ENCODE results near the gene FOXP2. TPM values are rescaled to one million over a fixed set of nuclear protein-coding genes. Genes with fewer than 3 reads are reported as not detected.
"Not testable (repeated sequence)": the region's sequence is repeated elsewhere in the genome, so short reads cannot be mapped to it uniquely, and the experiment has no call there.

The FOXP2 gene
- total RNA-seq, 2 donors from 2014 or later: 2.4 to 5.5 TPM

DNA sequence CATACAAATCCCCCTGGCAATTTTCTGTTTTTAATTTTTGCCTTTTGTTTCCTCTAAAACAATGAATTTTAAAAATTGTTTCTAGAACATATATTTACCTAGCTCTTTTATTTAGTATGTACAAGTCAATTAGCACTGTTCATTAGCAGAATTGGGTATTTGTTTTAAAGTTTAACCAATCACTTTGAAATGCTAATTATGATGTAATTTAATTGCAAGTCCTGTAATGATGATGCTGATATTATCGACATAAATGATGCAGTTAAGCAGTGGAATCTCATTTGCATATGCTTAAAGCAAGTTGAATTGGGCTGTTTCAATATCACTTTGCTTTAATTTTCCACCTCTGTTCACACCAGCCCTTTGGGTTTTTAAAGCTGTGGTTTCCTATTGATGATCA, 2.7 kb downstream of the FOXP2 start:
- intact Hi-C loops (cut with DNase I): loop anchor here in 1 of 2 donors (10.0 kb wide), 1 partner anchor 332 kb away; no protein-coding TSS in a partner anchor
- DNase-seq (no peak), ATAC-seq (no peak)

DNA sequence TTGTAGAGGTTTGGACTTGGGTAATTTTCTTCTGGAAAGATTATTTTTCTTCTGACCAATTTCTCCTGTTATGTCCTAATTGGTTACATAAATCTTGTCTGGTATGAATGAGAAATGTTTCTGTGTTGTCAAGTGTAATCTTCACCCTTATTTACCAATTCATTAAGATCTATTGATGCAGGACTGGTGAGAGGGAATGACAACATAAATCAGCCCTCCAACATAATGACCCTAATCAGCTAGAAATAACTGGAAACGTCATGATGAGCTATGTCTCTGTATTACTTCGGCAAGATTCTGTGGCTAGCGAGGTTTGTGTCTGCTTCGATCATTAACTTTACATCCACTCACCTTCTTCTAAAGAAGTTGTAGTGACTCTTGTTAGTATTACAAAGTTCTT, 3.5 kb downstream of the FOXP2 start:
- DNase-seq (no peak), ATAC-seq (no peak)
- intact Hi-C loops (cut with DNase I): loop anchor here in 1 of 2 donors (10.0 kb wide), 1 partner anchor 333 kb away; no protein-coding TSS in a partner anchor

DNA sequence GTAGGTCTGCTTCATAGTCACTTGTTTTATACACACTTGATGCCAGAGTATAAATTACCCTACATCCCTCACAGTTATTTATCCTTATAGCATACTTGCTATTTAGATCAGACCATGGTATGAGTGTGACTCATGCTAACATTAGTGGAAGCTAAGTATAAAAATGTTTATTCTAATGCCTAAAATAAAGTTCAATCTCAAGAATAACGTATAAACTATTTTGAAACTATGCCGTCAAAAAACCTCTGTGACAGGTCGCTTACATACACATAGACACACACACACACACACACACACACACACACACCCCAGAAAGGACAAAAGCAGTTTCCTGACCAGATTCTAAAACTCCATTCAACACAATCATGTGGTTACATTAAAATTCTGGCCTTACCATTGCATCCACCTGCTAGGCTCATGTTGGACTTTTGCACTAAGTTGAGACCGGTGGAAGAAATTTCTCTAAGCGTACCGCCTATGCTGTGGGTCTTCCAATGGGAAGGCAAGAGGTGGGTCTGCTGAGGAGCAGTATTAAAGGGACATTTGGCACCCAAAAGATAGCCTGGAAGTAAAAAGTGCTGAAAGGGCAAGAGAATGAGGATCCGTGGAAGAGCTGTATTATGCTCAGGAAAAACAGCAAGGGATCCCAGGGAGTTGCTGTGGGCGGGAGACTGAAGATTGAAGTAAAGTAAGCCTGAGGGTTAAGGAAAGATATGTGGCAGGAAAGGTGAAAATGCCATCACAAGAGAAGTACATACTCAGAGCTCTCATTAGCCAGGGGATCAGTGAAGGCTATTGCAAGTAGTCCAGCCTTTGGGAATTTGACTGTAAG, 5.0 kb downstream of the FOXP2 start:
- ATAC-seq: peak in 1 of 2 donors; percentile 41
- no peak for DNase-seq
- intact Hi-C loops (cut with DNase I): loop anchor here in 1 of 2 donors (10.0 kb wide), 1 partner anchor 335 kb away; no protein-coding TSS in a partner anchor

DNA sequence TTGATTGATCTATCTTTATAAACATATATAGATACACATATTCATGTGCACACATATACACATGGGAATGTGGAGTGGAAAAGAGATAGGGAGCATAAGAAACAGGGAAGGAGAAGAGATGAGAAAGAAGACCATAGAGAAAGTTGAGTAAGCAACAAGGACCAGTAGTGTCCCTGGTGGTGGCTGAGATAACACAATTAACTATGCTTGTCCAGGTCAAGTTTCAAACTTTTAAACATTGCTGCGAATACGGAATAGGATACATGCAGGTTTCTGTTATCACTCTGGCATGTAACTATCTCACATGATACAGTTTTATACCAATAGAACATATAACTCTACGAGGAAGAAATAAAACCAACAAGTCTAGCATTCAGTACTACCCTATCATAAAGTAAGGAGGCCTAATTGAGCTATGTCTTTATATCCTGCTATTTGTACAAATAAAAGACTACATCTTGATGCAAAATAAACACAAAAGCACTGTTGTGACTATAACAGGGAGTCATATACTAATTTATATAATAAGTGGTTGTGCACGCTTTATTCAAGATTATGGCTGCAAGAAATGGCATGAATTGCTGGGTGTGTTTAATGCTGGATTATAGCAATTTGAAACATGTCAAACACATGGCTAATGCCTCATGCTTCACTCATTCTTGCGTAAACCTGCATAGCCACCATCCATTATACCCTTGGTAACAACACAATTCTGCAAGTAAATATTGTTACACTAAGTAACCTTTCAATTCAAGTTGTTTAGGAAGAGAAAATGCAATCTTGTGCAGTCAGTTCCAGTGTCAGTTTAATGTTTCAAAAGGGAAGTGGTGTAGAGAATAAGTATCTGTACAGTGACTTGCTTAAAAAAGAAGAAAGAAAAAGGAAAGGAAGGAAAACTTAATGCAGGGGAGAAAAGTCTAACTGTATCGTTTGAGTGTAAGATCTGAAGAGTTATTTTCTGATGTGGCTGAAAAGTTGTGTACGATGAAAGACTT, 8.2 kb downstream of the FOXP2 start:
- intact Hi-C loops (cut with DNase I): no loop called here
- no peak for DNase-seq
- no peak for ATAC-seq

DNA sequence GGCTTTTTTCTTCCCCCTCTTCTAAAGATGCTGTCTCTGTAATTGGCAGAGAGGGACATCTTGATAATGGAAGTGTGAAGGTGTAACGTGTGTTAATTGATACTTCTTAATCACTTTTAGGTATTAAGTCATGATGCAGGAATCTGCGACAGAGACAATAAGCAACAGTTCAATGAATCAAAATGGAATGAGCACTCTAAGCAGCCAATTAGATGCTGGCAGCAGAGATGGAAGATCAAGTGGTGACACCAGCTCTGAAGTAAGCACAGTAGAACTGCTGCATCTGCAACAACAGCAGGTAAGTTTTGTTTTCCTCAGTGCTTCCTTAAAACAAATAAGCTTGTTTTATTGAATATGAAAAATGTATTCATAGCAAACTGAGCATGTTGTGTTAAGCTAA, 11.8 kb downstream of the FOXP2 start:
- no peak for ATAC-seq
- no peak for DNase-seq
- intact Hi-C loops (cut with DNase I): no loop called here

DNA sequence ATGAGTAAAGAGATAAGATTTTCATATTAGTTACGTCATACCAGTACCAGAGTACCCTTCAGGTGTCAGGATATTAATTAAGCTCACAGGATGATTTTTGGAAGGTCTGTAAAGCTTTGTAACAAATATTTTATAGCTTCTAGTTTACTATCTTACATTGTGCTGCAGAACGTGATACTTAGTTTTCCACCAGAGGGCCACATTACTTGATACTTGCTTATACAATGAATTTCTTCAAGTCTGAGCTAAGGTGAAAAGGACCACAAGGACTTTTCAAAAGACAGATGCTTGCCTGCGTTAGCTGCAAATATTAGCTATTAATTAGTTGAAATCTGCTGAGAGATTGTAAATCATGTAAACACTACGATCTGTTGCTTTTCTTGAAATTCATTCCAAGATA, 12.2 kb downstream of the FOXP2 start:
- DNase-seq: no peak
- intact Hi-C loops (cut with DNase I): no loop called here
- no peak for ATAC-seq

DNA sequence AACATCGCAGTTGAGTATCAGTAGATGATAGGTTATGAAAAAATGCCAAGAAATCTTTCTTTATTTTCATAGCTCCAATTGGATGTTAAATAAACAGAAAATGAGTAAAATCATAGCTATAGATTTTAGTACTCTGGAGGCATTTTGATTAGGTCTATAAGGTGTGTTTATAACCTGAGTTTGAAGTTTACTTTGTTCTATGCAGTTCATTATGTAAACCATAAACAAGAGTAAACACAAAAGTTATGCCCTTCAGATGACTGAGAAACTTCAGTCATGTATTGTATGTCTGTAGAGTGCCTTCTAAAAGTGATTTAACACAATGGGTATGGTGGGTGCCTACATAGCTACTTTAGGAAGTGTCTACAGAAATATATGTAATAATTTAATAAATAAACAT, 13.6 kb downstream of the FOXP2 start:
- ATAC-seq (no peak), DNase-seq (no peak)
- intact Hi-C loops (cut with DNase I): no loop called here

DNA sequence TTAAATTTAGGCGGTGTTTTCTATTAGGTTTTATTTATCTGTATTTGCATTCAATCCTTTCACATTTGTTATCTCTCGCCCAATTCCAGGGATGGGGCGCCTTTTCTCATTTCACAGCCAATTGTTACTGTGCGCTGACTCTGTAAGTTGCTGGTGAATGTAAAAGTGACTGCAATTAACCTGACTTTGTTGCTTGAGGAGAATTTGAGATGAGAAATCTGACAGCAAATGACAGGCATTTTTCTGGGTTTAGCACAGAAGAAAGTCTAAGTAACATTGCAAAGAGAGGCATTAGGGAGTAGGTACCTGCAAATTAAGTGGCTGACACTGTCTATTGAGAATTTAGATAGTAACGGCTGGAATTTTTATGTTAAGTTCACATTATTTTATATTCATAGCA, 16.6 kb downstream of the FOXP2 start:
- ATAC-seq (no peak), DNase-seq (no peak)
- intact Hi-C loops (cut with DNase I): no loop called here

DNA sequence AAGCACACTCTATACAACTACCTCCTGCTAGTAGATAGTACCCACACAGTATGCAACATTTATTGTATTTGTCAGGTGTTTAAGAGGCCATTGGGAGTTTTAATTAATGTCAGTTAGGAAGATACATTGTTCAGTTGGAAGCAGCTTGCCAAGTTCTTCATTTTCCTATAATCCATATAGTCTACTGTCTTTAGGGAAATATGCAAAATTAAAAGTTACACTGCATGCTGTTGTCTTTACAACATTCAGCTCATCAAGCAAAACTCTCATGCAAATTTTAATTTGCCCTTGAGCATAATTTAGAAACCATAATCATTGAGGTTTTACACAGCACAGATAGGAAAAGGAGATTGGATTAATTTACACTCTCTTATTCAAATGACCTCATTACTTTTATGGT, 17.4 kb downstream of the FOXP2 start:
- DNase-seq (no peak), ATAC-seq (no peak)
- intact Hi-C loops (cut with DNase I): no loop called here

DNA sequence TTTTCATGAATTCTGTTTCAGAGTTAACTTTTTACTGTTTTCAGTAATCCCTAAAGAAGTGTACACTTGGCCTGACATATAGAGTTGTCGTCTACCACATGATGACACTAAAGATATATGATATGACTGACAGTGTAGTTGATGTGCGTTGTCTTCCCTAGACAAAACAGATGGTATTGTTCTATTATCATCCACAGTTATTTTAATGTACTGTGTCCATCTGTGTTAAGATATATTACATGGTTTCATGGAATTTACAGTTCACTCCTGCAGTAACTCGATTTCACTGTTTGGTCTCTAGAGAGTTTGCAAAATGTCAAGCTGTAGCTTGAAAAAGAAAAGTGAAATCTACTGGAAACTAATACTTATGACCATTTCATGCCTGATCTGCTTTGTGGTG, 18.1 kb downstream of the FOXP2 start:
- DNase-seq (no peak), ATAC-seq (no peak)
- intact Hi-C loops (cut with DNase I): no loop called here

DNA sequence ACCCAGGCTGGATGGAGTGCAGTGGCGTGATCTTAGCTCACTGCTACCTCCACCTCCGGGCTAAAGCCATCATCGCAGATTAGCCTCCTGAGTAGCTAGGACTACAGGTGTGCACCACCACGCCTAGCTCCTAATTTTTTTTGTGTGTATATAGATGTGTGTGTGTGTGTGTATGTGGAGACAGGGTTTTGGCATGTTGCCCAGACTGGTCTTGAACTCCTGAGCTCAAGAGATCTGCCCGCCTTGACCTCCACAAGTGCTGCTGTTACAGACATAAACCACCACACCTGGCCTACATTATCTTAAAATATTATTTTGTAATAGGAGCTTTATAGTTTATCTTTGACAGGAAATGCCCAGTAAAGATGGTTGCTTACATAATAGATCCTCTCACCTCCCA, 25.0 kb downstream of the FOXP2 start:
- intact Hi-C loops (cut with DNase I): no loop called here
- DNase-seq: no peak
- ATAC-seq: no peak

DNA sequence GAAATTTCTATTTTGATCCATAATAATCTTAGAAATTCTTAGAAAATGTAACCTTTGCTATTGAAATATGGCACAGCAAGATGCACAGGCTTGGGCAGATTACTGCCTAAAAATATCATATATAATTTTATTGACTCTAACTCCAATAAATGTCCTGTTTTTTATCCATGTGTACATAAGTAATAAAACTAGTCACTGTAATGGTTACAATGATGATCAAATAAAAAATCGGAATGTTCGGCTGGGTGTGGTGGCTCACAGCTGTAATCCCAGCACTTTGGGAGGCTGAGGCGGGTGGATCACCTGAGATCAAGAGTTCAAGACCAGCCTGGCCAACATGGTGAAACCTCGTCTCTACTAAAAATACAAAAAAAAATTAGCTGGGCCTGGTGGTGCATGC, 26.3 kb downstream of the FOXP2 start:
- DNase-seq; ATAC-seq; intact Hi-C loops (cut with DNase I): not testable (repeated sequence)

DNA sequence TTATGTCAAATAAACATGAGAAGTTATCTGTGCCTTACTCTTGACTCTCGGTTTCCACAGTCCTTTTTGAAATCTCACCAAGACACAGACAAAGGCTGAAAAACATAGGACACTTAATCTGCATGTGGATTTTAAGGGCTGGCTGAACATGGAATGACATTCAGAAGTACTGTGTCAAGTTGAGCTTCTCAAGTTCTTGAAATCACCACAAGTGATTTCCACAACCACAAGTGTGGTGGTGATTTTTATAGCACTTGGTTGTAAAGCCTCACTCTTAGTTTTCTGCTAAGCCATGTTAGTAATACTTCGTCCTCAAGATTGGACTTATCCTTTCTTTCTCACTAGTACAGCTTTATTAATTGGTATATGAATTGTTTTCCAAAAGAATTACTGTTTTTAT, 29.6 kb downstream of the FOXP2 start:
- DNase-seq: no peak
- no peak for ATAC-seq
- intact Hi-C loops (cut with DNase I): no loop called here

DNA sequence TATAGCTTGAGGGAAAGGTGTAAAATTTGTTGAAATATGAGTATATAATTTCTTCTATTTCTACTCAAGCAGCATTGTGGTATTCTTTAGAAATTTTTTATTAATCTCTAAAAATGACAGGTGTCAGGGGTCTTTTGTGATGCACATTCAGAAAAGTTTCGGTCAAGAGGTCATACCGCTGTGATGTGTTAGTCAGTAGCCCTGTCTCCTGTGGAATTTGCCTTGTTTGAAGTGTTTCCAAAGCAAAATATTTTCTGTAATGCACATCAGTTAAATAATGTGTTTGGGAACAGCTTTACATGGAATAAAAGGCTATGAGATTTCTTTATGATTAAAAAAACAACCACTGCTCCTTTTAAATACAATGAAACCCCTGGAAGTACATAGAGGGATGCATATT, 35.8 kb downstream of the FOXP2 start:
- intact Hi-C loops (cut with DNase I): no loop called here
- no peak for ATAC-seq
- DNase-seq: no peak

DNA sequence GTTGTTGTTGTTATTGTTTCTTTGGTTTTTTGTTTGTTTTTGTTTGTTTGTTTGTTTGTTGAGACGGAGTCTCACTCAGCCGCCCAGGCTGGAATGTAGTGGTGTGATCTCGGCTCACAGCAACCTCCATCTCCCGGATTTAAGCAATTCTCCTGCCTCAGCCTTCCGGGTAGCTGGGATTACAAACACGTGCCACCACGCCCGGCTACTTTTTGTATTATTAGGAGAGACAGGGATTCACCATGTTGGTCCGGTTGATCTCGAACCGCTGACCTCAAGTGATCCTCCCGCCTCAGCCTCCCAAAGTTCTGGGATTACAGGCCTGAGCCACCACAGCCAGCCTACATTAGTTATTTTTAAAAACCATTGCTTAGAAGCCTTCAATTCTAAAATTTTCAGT, 45.0 kb downstream of the FOXP2 start:
- no peak for ATAC-seq
- DNase-seq: no peak
- intact Hi-C loops (cut with DNase I): no loop called here

DNA sequence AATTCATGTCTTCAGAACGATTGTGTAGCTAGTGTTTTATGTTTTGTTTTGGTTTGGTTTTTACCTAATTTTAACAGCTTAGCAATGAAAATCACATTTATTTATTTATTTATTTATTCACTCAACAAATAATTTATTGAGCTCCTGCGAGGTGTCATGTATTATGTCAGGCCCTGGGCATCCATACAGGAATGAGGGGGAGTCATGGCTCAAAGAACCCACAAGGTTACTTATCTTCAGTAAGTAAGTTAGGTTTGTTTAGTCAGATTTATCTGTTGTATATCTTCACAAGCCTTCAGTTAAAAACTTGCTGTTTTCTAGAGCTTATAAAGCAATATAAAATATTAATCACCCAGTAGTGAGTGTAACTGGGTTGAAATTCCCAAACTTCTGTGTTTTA, 45.4 kb downstream of the FOXP2 start:
- no peak for ATAC-seq
- intact Hi-C loops (cut with DNase I): no loop called here
- no peak for DNase-seq

DNA sequence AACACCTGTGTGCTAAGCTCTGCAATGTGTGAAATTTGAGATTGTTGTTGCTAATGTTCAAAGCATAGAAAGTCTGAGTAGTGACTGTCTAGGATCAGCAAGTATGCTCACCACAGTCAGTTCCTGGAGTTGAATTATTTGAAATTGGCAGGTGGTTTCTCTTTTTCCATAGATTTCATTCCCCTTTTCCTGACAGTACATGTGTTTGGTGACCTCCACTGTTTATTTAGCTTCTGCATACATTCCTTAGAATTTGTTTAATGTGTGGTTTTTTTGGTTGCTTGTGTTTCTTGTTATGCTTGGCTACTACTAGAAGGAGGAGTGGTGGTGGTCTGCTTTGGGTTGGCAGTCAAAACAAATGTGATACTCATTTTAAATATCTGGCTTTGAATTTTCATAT, 52.3 kb downstream of the FOXP2 start:
- DNase-seq: no peak
- intact Hi-C loops (cut with DNase I): no loop called here
- no peak for ATAC-seq

DNA sequence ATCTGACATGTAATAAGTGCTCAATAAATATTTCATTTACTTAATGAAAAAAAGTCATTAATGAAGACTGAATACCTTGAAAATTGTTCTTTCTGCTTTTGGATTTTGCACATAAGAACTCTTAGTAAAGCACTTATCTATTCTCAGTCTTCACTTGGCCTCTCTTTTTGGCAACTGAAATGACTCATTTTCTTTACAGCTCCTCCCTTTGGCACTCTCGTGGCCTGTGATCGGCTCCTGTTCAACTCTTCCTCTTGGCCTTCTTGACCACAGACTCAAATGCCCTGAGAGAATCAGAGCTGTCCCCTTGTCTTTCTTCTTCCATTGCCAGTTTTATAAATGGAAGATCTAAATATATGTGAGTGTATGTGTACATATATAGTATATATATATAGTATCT, 54.2 kb downstream of the FOXP2 start:
- no peak for ATAC-seq
- intact Hi-C loops (cut with DNase I): no loop called here
- DNase-seq: no peak

DNA sequence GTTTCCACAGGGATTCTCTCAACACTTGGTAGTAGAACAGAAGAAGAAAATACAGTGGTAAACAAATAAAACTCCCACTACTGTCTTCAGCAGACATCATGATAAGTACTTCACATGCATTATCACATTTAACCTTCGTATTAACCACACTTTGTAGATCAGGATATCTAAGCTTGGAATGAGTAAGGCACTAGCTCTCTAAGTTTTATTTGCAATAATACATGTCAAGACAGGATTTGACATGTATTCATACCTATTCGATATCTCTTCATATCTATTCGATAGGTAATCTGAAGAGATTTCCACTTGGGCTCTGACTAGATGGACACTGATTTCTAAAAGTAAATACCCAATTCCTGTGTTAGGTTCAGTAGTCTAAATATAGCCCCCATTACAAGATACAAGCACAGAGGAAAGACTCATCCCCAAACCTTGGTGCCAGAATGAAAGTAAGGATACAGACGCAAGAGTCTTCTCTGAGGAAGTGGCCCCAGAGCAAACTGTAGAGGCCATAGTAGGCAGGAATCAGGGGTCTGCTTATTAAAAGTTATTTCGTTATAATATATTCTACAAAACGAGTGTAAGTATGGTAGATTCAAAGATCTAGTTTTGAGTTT, 58.4 kb downstream of the FOXP2 start:
- DNase-seq (no peak), ATAC-seq (no peak)
- intact Hi-C loops (cut with DNase I): no loop called here

DNA sequence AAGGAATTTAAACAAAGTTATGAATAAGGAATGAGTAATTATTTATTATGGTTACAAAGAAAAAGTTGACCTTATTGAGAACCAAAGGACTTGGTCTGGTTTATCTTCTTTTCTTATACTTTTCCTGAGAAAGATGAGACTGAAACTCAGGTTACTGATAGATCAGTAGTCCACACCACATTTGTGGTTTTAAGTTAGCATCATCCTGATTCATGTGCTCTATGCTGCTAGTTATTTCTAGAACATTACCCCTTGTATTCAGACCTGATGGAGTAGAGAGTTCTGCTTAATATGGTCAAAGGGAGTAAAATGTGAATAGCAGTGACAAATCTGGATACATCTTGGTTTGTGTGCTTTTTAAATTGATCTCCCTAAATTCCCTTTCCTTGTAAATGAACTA, 63.8 kb downstream of the FOXP2 start:
- intact Hi-C loops (cut with DNase I): no loop called here
- DNase-seq: no peak
- no peak for ATAC-seq
